GM23248 (cell line): ENCODE measurements around the gene ABCC6. TPM values are rescaled to one million over a fixed set of nuclear protein-coding genes. Genes with fewer than 3 reads are reported as not detected.

Experiments used
- DNase-seq: peaks from one replicate; pipeline ENCODE4 v3.0.0-alpha.2; 2015
- H2AFZ ChIP-seq: fragments of 200-600 bp; sonication (generic); 2 replicates; pipeline ENCODE4 v1.6.1; 2016; ENCODE audit warnings: antibody characterized with exemption
- H3F3A ChIP-seq: fragments of 200-600 bp; sonication (generic); 2 replicates; pipeline ENCODE4 v1.6.1; 2016; ENCODE audit warnings: mild to moderate bottlenecking, antibody characterized with exemption, mixed run types; ENCODE audit not compliant: insufficient read depth
- H3K27ac ChIP-seq: fragments of 200-600 bp; sonication (generic); 2 replicates; pipeline ENCODE4 v1.5.1; 2016; ENCODE audit warnings: mild to moderate bottlenecking
- H3K27me3 ChIP-seq: fragments of 200-600 bp; sonication (generic); replicated peaks from 2 replicates; pipeline ENCODE4 v1.6.1; 2016; ENCODE audit warnings: mild to moderate bottlenecking; ENCODE audit not compliant: insufficient read depth
- H3K36me3 ChIP-seq: fragments of 200-600 bp; sonication (generic); 2 replicates; pipeline ENCODE4 v1.6.1; 2016; ENCODE audit warnings: low read depth, mild to moderate bottlenecking
- H3K4me1 ChIP-seq: fragments of 200-600 bp; sonication (generic); 2 replicates; pipeline ENCODE4 v1.6.1; 2016; ENCODE audit warnings: mild to moderate bottlenecking; ENCODE audit not compliant: insufficient read depth
- H3K4me2 ChIP-seq: fragments of 200-600 bp; sonication (generic); one replicate; pipeline ENCODE4 v1.6.1; 2016; ENCODE audit warnings: mild to moderate bottlenecking; ENCODE audit not compliant: unreplicated experiment
- H3K4me3 ChIP-seq: fragments of 200-600 bp; sonication (generic); 2 replicates; pipeline ENCODE4 v1.5.1; 2016; ENCODE audit warnings: mild to moderate bottlenecking
- H3K79me2 ChIP-seq: fragments of 200-600 bp; sonication (generic); 2 replicates; pipeline ENCODE4 v1.6.1; 2016; ENCODE audit warnings: mild to moderate bottlenecking; ENCODE audit not compliant: insufficient read depth
- H3K9ac ChIP-seq: fragments of 200-600 bp; sonication (generic); 2 replicates; pipeline ENCODE4 v1.6.1; 2016; ENCODE audit warnings: mild to moderate bottlenecking
- H3K9me2 ChIP-seq: fragments of 200-600 bp; sonication (generic); 2 replicates; pipeline ENCODE4 v1.6.1; 2016; ENCODE audit warnings: mixed run types, mild to moderate bottlenecking, moderate library complexity; ENCODE audit not compliant: insufficient read depth
- H3K9me3 ChIP-seq: fragments of 200-600 bp; sonication (generic); one replicate; pipeline ENCODE4 v1.6.1; 2017; ENCODE audit warnings: low read depth
- H4K20me1 ChIP-seq: fragments of 200-600 bp; sonication (generic); 2 replicates; pipeline ENCODE4 v1.6.0; 2016; ENCODE audit not compliant: insufficient read depth
- EZH2 ChIP-seq: fragments of 200-600 bp; sonication (generic); IDR thresholded peaks from 2 replicates; pipeline ENCODE4 v1.6.1; 2018; ENCODE audit warnings: antibody characterized with exemption, mild to moderate bottlenecking; ENCODE audit not compliant: insufficient read depth, poor library complexity, severe bottlenecking
- EZH2phosphoT487 ChIP-seq: fragments of 200-600 bp; sonication (generic); IDR thresholded peaks from 2 replicates; pipeline ENCODE4 v1.6.1; 2018; ENCODE audit warnings: antibody characterized with exemption, moderate library complexity, mild to moderate bottlenecking, low read depth; ENCODE audit not compliant: insufficient read depth
- WGBS, 2 experiments: methylation state at CpG; one replicate each; pipeline ENCODE4 v1.1.6; 2015 to 2017; ENCODE audit warnings: low lambda C conversion rate in 2 of 2, low coverage in 1 of 2; ENCODE audit errors: missing lambda C conversion rate in 2 of 2; 5-methylcytosine and 5-hydroxymethylcytosine counted together
- in situ Hi-C: fragments of 300-500 bp; cut with MboI; formaldehyde crosslinking; loops from 2 replicates; pipeline ENCODE4 v1.15.0; 2020
- polyA plus RNA-seq: library from polyadenylated mRNA; unstranded; fragments of >200 nt; fragmentation: Nextera tagmentation; extraction: Ambion mirVana; gene quantifications from 2 replicates; pipeline ENCODE4 v1.2.1, GENCODE V29; 2016
- total RNA-seq: library from RNA; depleted of rRNA; stranded (reverse); fragments of >200 nt; shearing (Covaris generic); gene quantifications from 2 replicates; pipeline ENCODE4 v1.2.3, GENCODE V29; 2014

ABCC6 gene
- total and polyA plus RNA-seq, 2 experiments from 2014 or later, result 0.24 TPM; not detected in 1

GRCh38 chr16:16168431-16168830 lies 54.9 kb downstream of the ABCC6 start:
- Histone ChIP-seq H3K4me1 (no peaks in the 10 kb centered on the region), H3K4me3 (no peak overlapping the region), H2AFZ (no peak overlapping the region), H3K27me3 (no peaks in the 10 kb centered on the region), H3K36me3 (no peaks in the 10 kb centered on the region), H3K9me2 (no peaks in the 10 kb centered on the region), H4K20me1 (no peaks in the 10 kb centered on the region), H3K9me3 (no peaks in the 10 kb centered on the region), H3F3A (no peaks in the 10 kb centered on the region), H3K79me2 (no peaks in the 10 kb centered on the region), H3K27ac (no peak overlapping the region), H3K4me2 (no peak overlapping the region), H3K9ac (no peak overlapping the region)
- no peak for DNase-seq
- in situ Hi-C loops, result no loop called here
- 81 to 86% methylated on average over 14 of the region's 14 CpGs for WGBS, 2 experiments
- TF ChIP-seq EZH2 (no peak), EZH2phosphoT487 (no peak)

GRCh38 chr16:16167927-16168326 lies 55.4 kb downstream of the ABCC6 start:
- Histone ChIP-seq H3K9ac (no peak overlapping the region), H3K27me3 (no peaks in the 10 kb centered on the region), H2AFZ (no peak overlapping the region), H3K4me2 (no peak overlapping the region), H3K4me3 (no peak overlapping the region), H3K79me2 (no peaks in the 10 kb centered on the region), H3F3A (no peaks in the 10 kb centered on the region), H3K27ac (no peak overlapping the region), H4K20me1 (no peaks in the 10 kb centered on the region), H3K9me3 (no peaks in the 10 kb centered on the region), H3K36me3 (no peaks in the 10 kb centered on the region), H3K4me1 (no peaks in the 10 kb centered on the region), H3K9me2 (no peaks in the 10 kb centered on the region)
- TF ChIP-seq EZH2phosphoT487 (no peak), EZH2 (no peak)
- no peak for DNase-seq
- 62 to 67% methylated on average over 11 of the region's 11 CpGs for WGBS, 2 experiments
- in situ Hi-C loops, result no loop called here

GRCh38 chr16:16166949-16167348 lies 56.3 kb downstream of the ABCC6 start:
- H2AFZ ChIP-seq, result no peak overlapping the region
- H3K79me2 ChIP-seq, result no peaks in the 10 kb centered on the region
- no peak overlapping the region for H3K4me2 ChIP-seq
- H3K9me3 ChIP-seq, result no peaks in the 10 kb centered on the region
- no peaks in the 10 kb centered on the region for H3K4me1 ChIP-seq
- no peak overlapping the region for H3K9ac ChIP-seq
- no peak overlapping the region for H3K4me3 ChIP-seq
- H3K36me3 ChIP-seq, result no peaks in the 10 kb centered on the region
- H3K27ac ChIP-seq, result no peak overlapping the region
- TF ChIP-seq EZH2phosphoT487 (no peak), EZH2 (no peak)
- H3F3A ChIP-seq, result no peaks in the 10 kb centered on the region
- in situ Hi-C loops, result no loop called here
- no peaks in the 10 kb centered on the region for H3K27me3 ChIP-seq
- 29 to 30% methylated on average over 2 of the region's 2 CpGs for WGBS, 2 experiments
- no peak for DNase-seq
- no peaks in the 10 kb centered on the region for H4K20me1 ChIP-seq
- no peaks in the 10 kb centered on the region for H3K9me2 ChIP-seq

- in situ Hi-C loops, result no loop called here
- H3K27ac ChIP-seq, result no peak overlapping the region
- H3K27me3 ChIP-seq, result no peaks in the 10 kb centered on the region
- no peaks in the 10 kb centered on the region for H4K20me1 ChIP-seq
- H3K36me3 ChIP-seq, result no peaks in the 10 kb centered on the region
- H3F3A ChIP-seq, result no peaks in the 10 kb centered on the region
- no peaks in the 10 kb centered on the region for H3K4me1 ChIP-seq
- H3K9ac ChIP-seq, result no peak overlapping the region
- no peak for DNase-seq
- H3K9me3 ChIP-seq, result no peaks in the 10 kb centered on the region
- H3K4me3 ChIP-seq, result no peak overlapping the region
- no peak overlapping the region for H3K4me2 ChIP-seq
- no peak for TF ChIP-seq EZH2
- no peak for TF ChIP-seq EZH2phosphoT487
- H3K79me2 ChIP-seq, result no peaks in the 10 kb centered on the region
- no peak overlapping the region for H2AFZ ChIP-seq
- WGBS, 2 experiments, result 68 to 76% methylated on average over 7 of the region's 7 CpGs
- H3K9me2 ChIP-seq, result no peaks in the 10 kb centered on the region
Measured at GRCh38 chr16:16166085-16166484, 57.2 kb downstream of the ABCC6 start.

GRCh38 chr16:16164243-16164642 lies 59.1 kb downstream of the ABCC6 start:
- H3K9me3 ChIP-seq, result no peaks in the 10 kb centered on the region
- 52 to 53% methylated on average over 3 of the region's 3 CpGs for WGBS, 2 experiments

More at GRCh38 chr16:16164243-16164642, 59.1 kb downstream of the ABCC6 start:
- Histone ChIP-seq H3K79me2 (no peaks in the 10 kb centered on the region), H3K36me3 (no peaks in the 10 kb centered on the region), H2AFZ (no peak overlapping the region), H3K4me1 (no peaks in the 10 kb centered on the region), H3K27ac (no peak overlapping the region), H3K27me3 (no peaks in the 10 kb centered on the region), H3F3A (no peaks in the 10 kb centered on the region), H3K4me3 (no peak overlapping the region), H3K9ac (no peak overlapping the region), H4K20me1 (no peaks in the 10 kb centered on the region), H3K4me2 (no peak overlapping the region), H3K9me2 (no peaks in the 10 kb centered on the region)
- in situ Hi-C loops, result no loop called here
- no peak for DNase-seq
- TF ChIP-seq EZH2phosphoT487 (no peak), EZH2 (no peak)
